ENCODE data around the gene OTULIN.

The OTULIN gene

DNA sequence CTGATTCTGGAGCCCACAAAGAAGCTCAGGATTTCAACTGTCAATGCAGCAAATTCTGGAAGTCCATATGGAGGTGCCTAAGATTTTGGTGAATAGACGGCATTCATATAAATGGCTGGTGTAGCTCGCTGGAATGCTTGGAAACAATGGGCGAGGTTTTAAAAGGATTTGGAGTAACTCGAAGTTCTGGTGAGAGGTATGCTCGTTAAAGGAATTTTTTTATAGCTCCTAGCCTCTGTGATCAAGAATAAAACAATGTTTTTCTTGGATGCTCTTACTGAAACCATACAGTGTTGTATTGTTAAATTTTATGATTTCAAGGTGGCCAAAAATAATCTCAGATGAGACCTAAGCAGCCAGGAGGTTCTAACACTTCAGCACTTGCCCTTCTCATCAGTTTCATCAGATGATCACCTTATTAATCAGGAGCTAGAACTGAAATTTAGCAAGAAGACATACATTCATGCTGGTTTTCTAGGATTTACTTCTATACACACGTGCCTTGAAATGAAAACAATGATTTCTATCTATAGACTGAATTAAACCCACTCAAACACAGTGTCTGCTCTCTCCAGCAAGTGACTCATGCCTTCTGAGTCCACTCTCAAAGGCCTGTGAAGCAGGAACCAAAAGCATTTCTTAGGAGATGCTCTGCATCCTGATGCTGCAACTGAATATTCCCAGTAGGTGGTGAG lies 79.2 kb downstream of the OTULIN start:
- peak; percentile 23 for DNase-seq (ENCODE audit: low spot score)

DNA sequence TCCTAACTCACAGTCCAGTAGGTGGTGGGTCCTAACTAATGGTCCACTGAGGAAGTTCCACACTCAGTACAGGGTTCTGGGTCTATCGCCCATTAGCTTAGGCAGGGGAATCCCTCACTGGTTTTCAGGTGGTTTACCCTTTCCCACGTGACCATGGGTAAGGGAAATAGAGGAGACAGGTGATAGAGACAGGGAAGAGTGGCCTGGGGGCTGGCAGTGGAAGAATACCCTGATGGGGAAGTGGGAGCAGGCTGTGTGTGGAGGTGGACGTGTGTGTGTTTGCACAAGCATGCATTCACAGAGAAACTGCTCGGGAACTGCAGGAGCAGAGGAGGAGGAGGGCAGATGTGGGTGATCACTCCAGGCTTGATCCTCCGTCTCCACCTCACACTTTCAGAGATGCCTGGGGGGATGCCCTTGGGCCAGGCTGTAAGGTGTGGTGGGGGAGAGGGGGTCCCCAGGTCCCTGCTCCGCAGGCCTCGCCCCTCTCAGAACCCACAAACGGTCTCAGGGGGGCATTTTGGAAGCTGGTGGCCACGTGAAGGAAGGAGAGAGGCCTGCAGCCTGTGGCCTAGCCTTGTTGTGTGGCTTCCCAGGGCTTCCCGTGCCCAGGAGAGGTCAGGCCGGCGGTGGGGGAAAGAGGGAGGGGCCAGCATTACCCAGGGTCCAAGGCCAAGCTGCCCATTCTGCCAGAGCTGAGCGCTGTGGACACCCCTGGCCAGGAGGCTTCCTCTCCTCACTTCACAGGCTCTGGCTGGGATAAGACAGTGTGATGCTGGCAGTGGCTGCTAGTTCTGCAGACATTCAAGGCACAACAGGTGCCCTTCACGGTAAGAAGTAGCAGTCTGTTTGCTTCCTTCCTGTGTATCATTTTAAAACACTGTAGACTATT lies 80.0 kb downstream of the OTULIN start:
- no peak for DNase-seq (ENCODE audit: low spot score)

DNA sequence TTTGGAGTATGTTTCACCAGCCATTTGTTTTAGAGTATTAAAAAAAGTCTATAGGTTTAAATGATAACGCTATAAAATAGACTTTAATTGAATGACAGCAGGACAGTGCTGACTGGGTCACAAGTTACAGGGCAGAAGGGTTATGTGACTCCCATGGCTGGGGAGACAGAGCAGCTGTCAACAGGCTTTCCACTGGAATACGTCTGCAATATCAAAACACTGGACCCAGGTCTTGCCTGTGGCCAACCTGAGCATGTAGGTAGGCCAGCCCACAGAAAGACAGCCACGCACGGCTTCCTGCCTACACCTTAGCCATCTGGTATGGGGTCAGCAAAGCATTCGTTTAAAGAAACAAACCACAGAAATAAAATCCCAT lies 80.7 kb downstream of the OTULIN start:
- no peak for DNase-seq (ENCODE audit: low spot score)

DNA sequence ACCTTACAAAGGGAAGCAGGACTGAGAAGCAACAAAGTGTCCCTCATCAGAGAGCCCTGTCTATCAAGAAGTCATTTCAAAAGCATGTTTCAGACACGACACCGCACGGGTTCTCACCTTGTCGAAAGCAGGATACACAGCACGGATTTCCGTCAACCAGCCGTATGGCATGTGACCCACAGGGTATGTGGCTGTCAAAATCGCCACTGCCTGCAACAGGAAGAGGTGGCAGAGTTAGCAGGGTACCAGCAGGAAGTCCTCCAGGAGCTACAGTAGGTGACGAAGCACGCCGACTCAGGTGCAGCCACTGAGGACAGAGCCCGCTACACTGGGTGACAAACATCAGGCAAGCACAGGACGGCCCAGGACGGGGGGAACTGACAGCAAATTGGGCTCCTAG lies 81.2 kb downstream of the OTULIN start:
- no peak for DNase-seq (ENCODE audit: low spot score)

GRCh38 chr5:14748180-14748900 lies 83.8 kb downstream of the OTULIN start:
- no peak for DNase-seq (ENCODE audit: low spot score)

All from COLO829 (cell line).